Mammary epithelial cell (primary cell): ENCODE data around the gene ZNF559.
"Not testable (repeated sequence)": the region's sequence is repeated elsewhere in the genome, so short reads cannot be mapped to it uniquely, and the experiment has no call there.

Source experiments
- CTCF ChIP-seq, 2 donors: IDR thresholded peaks in 1 of 2; conservative IDR thresholded peaks in 1 of 2; 2 replicates each; pipeline ENCODE4 v1.5.1; 2011 to 2012; ENCODE audit warnings: inconsistent platforms in 2 of 2, low read length in 2 of 2, mild to moderate bottlenecking in 2 of 2, control low read depth in 1 of 2, low read depth in 1 of 2; ENCODE audit not compliant: insufficient read depth in 1 of 2; ENCODE audit errors: extremely low read depth in 1 of 2
- EZH2 ChIP-seq: IDR thresholded peaks from 2 replicates; pipeline ENCODE4 v1.6.1; 2012; ENCODE audit warnings: low read length, inconsistent platforms, borderline replicate concordance

GRCh38 chr19:9283485-9283884 lies 40.5 kb upstream of the ZNF559 start:
- TF ChIP-seq EZH2; CTCF (conservative IDR thresholded peaks at IDR 0.05 in 1 of 2, IDR thresholded peaks at IDR 0.05 in 1 of 2; ENCODE audit: extremely low read depth in 1 of 2, insufficient read depth in 1 of 2, low read depth in 1 of 2, low read length in 2 of 2): not testable (repeated sequence)
